HUDEP-2 (cell line): ENCODE data around the gene NUDT19.
"Not testable (repeated sequence)": the region's sequence is repeated elsewhere in the genome, so short reads cannot be mapped to it uniquely, and the experiment has no call there.

Source experiments
- DNase-seq, 76 experiments: peaks; one replicate each; lab custom pipeline; 2025; ENCODE audit not compliant: unreplicated experiment in 76 of 76; lab: John Stamatoyannopoulos, UW

The NUDT19 gene

DNA sequence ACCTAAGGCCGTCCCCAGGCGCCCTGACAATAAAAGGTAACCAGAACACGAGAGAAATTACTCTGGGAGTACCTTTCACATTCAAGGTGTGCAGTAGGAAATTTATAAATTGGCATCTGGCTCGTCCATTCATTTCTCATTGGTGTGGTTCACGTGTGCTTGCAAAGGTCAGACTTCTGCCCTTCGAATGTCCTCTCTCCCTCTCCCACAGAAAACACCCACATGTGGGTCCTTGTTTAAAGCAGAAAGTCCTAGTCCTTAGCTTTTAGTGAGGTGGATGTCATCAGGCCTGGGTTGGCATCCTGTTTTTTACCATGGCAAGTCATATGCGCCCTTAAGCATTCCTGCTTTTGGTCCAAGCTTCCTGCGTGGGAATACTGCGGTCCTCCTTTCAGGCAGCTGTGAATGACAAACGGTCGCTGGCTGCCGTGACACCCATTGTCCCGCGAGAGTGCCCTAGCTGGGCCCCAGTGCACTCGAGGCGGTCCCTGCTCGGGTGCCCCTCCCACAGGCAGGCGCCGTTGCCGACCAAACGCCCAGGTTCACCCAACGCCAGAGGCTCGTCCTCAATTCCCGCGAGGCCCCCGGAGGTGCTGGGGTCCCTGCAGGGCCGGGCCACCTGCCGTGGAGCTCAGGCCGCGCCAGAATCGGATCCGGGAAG is at the start of gene NUDT19:
Gene NUDT19 (plus strand): TSS at position 531 of the 661 bp plus-strand sequence. CDS start 140 bp downstream, outside the sequence.
- peak in 74 of 76 experiments; percentile 55 to 93 (median 85) for DNase-seq

DNA sequence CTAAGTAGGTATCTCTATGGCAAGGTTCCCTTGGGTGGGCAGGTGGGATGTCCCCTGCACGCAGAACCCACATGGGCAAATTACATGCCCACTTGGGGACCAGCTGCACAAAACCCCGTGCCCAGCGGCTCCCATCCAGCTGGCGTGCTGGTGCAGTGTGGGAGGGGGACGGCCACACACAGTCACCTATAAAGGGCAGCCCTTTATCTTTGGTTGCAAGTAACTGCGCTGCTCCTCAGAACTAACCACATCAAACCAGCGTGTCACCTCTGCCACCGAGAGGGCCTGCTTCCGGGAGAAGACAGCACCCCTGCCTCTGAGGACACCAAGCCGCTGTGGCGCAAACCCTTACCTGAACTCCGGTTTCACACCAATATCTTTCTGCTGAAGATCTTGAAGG is 48.9 kb upstream of the NUDT19 start:
- DNase-seq: no peak

GRCh38 chr19:32646556-32646955 is 45.1 kb upstream of the NUDT19 start:
- DNase-seq: no peak

- no peak for DNase-seq
Observed at GRCh38 chr19:32647361-32647760, 44.3 kb upstream of the NUDT19 start.

- DNase-seq: no peak
Observed at GRCh38 chr19:32649751-32650150, 41.9 kb upstream of the NUDT19 start.

DNA sequence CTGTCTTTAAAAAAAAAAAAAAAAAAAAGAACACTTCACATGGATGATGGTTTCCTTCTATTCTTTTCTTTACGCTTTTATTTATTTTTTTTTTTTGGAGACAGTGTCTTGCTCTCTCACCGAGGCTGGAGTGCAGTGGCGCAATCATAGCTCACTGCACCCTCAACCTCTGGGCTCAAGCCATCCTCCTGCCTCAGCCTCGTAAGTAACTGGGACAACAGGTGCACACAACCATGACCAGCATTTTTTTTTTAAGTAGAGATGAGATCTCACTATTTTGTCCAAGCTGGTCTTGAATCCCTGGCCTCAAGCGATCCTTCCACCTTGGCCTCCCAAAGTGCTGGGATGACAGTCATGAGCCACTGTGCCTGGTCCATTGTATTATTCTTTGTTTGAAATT is 41.0 kb upstream of the NUDT19 start:
- no peak for DNase-seq

DNA sequence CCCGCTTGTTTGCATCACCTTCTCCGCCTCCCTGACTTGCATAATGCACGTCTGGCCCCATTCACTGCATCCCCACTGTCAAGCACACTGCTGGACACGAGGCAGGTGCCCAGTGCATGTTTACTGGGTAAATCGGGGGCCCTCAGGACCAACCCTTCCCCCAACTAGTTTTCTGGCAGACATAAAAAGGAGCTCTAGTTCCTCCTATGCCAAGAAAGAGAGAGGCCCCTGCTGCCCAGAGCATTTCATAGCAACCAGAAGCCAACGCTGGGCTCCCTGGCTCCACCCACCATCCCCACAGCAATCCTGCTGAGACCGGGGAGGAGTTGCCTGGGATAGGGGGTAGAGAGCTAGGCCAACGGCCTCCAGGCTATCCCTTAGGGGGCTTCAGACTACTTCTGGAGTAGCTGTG is 39.9 kb upstream of the NUDT19 start:
- DNase-seq: peak in 2 of 76 experiments; percentile 22 to 24

DNA sequence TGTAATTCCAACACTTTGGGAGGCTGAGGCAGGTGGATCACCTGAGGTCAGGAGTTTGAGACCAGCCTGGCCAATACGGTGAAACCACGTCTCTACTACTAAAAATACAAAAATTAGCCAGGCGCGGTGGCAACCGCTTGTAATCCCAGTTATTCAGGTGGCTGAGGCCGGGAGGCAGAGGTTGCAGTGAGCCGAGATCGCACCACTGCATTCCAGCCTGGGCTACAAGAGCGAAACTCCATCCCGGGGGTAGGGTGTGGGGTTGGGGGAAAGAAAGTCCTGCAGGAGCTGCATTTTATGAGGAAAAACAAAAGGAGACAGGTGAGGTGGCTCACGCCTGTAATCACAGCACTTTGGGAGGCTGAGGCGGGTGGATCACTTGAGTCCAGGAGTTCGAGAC is 39.3 kb upstream of the NUDT19 start:
- DNase-seq: not testable (repeated sequence)

- no peak for DNase-seq
Observed at GRCh38 chr19:32652894-32653598, 38.6 kb upstream of the NUDT19 start.

GRCh38 chr19:32653599-32653915 is 38.1 kb upstream of the NUDT19 start:
- no peak for DNase-seq

GRCh38 chr19:32656379-32656778 is 35.2 kb upstream of the NUDT19 start:
- DNase-seq: not testable (repeated sequence)

DNA sequence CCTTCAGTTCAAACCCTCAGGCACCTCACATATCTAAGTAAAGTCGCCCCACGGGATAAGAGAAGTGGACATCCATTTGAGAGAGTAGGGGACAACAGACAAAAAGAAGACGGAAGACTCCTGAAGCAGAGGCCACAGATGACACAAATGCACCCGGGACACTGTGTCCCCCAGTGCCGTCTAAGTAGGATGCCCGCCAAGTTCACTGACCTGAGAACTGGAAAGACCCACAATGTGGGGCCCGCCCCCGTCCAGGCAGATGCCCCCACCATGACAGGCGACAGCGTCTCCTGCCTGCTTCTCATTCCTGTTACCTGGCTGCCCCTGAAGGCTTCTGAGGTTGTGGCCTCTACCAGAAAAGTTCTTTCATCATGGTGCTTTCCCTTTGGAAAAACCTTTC is 33.5 kb upstream of the NUDT19 start:
- no peak for DNase-seq

- no peak for DNase-seq
Observed at GRCh38 chr19:32658527-32658926, 33.1 kb upstream of the NUDT19 start.

DNA sequence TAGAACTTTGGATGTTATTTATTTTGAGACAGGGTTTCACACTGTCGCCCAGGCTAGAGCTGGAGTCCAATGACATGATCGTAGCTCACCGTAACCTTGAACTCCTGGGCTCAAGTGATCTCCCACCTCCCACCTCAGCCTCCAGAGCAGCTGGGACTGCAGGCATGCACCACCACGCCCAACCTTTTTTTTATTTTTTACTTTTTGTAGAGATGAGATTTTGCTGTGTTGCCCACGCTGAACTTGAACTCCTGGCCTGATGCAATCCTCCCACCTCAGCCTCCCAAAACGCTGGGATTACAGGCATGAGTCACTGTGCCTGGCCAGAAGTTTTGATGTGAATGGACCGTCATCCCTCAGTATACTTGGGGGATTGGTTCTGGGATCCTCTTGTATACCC is 30.3 kb upstream of the NUDT19 start:
- no peak for DNase-seq

DNA sequence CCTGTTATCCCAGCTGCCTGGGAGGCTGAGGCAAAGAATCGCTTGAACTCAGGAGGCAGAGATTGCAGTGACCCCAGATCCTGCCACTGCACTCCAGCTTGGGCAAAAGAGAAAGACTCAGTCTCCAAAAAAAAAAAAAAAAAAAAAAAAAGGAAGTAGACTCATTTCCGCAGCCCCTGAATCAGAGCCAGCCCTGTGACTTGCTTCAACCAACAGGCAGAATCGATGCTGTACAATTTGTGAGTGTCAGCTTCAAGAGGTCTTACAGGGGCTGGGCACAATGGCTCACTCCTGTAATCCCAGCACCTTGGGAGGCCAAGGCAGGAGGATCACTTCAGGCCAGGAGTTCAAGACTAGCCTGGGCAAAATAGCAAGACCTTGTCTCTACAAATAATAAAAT is 29.4 kb upstream of the NUDT19 start:
- DNase-seq: peak in 14 of 76 experiments; percentile 11 to 41 (median 26)

- DNase-seq: no peak
Observed at GRCh38 chr19:32666084-32666483, 25.5 kb upstream of the NUDT19 start.

DNA sequence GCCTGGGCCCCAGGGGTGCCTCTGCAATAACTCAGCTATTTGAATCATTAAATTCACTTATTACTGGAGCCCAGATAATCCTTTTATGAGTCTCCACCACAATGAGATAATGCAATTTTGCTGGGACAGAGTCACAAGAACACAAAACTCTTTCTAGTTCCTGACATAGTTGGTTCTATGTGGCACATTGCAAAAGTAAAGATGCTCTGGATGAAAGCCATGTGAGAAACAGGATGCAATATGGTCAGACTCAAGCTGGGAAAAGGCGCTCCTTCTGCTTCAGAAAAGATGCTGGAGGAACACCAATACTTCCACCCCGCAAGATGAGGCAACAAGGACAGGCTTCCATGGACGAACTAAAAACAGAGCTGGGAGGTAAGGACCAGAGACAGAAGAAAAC is 22.3 kb upstream of the NUDT19 start:
- DNase-seq: no peak

DNA sequence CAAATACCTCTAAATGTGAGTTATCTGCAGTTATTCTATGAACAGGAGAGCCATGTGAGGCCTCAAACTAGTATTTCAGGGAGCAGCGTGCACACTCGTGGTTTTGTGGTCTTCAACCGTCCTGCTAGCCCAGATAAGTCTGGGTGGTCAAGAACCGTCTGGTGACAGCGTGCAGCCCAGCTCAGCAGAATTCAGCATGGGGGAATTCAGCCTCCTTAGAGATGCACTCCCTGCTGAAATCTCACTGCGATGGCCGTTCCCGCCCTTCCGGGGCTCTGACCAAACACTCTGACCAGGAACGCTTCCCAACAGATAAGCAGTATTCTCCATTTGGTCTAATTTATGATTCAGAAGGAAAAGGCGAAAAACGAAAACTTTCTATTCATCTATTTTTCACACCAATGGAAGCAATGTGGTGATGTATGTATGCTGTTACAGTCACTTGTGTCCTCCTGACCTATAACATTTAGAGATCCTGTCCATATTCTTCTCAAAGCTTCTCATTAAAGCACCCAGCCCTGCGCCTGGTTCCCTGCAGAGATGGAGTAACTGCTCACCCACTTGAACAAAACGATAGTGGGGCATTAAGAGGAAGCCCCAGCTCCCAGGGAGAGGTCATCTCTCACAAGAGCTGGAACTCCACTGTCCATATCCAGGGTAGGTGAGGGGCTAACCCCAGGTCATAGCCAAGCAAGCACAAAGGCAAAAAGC is 19.6 kb upstream of the NUDT19 start:
- peak in 72 of 76 experiments; percentile 22 to 92 (median 69) for DNase-seq

DNA sequence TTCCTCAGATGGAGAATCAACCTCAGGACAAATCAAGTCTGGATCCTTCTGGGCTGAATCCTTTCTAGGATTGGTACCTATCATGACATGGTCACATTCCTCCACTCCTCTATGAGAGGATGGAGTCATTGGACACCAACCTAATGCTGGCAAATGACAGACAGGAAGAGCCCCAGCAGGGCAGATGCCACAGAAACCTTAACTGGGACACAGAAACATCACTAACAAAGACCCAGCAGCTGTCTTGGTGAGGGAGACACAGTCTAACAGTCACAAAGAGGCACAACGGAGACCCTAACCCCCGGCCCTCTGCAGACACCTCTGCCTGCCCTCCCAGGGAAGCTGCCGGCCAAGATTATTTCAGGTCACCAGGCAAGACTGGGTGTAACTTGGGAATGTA is 18.8 kb upstream of the NUDT19 start:
- DNase-seq: peak in 5 of 76 experiments; percentile 19 to 53 (median 28)

GRCh38 chr19:32673573-32673972 is 18.0 kb upstream of the NUDT19 start:
- peak in 5 of 76 experiments; percentile 18 to 45 (median 21) for DNase-seq

DNA sequence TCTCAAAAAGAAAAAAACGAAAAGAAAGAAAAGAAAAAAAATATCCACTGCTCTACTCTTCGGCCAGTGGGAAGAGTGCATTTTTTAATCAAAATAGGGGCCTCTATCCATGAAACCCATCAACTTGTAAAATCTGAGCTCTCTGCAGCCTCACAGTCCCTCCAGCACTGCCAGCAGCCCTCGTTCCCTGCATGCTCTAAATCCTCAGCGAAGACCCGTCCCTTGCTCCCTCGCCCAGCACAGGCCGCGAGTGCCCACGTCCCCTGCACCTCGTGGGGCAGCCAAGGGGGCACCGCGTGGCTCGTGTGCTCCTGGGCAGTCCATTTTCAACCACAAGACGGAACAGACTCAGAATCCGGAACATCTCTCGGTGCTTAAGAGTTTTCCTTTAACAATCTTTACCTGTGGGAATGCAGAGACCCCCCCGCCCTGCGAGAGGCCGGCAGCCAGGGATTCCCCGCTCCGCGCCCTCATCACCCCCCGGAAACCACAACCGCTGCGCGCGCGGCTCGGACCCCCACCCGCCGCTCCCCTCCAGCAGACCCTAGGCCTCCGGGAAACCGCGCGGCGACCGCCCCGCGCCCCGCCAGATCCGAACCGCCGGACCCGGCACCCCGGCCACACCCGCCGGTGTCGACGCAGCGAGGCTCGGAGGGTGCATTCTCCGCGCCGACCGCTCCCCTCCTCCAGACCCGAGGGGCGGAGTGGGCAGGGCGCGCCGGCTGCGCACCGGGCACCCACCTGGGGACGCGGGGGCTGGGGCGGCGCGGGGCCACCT is 17.3 kb upstream of the NUDT19 start:
- peak in 3 of 76 experiments; percentile 23 to 64 (median 55) for DNase-seq
